ENCODE measurements around the gene MRE11.

GRCh38 chr11:94457118-94458029 is 36.3 kb downstream of the MRE11 start:
- TF ChIP-seq SUZ12 (IDR thresholded peaks at IDR 0.05; ENCODE audit: extremely low read depth, insufficient read depth, insufficient read length) (no peak), YY1 (IDR thresholded peaks at IDR 0.05; ENCODE audit: insufficient read depth, insufficient read length) (no peak)

Data from NT2/D1 (cell line).